ENCODE measurements around the gene ATOX1.

GRCh38 chr5:151700296-151700695, 58.1 kb downstream of the ATOX1 start:
- TF ChIP-seq CTCF (IDR thresholded peaks at IDR 0.05) (no peak), EP300 (IDR thresholded peaks at IDR 0.05) (no peak), POLR2AphosphoS5 (IDR thresholded peaks at IDR 0.05) (no peak)
